ENCODE results near the gene PARD3B. TPM values are rescaled to one million over a fixed set of nuclear protein-coding genes. Genes with fewer than 3 reads are reported as not detected.

PARD3B gene
- total RNA-seq, 1 donor from 2014 or later = 29.7 TPM

GRCh38 chr2:204835786-204836185 lies 290.5 kb downstream of the PARD3B start:
- Mint-ChIP-seq H3K36me3 (ENCODE audit: insufficient read depth) (peaks cover 2% of the 10 kb centered on the region), H3K4me3 (ENCODE audit: low read depth) (no peak overlapping the region), H3K9me3 (ENCODE audit: low read depth) (no peaks in the 10 kb centered on the region), H3K4me1 (ENCODE audit: low read depth) (no peaks in the 10 kb centered on the region), H3K27me3 (no peaks in the 10 kb centered on the region), H3K27ac (no peak overlapping the region)
- TF ChIP-seq, protein P1, sequence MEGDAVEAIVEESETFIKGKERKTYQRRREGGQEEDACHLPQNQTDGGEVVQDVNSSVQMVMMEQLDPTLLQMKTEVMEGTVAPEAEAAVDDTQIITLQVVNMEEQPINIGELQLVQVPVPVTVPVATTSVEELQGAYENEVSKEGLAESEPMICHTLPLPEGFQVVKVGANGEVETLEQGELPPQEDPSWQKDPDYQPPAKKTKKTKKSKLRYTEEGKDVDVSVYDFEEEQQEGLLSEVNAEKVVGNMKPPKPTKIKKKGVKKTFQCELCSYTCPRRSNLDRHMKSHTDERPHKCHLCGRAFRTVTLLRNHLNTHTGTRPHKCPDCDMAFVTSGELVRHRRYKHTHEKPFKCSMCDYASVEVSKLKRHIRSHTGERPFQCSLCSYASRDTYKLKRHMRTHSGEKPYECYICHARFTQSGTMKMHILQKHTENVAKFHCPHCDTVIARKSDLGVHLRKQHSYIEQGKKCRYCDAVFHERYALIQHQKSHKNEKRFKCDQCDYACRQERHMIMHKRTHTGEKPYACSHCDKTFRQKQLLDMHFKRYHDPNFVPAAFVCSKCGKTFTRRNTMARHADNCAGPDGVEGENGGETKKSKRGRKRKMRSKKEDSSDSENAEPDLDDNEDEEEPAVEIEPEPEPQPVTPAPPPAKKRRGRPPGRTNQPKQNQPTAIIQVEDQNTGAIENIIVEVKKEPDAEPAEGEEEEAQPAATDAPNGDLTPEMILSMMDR (IDR thresholded peaks at IDR 0.05; ENCODE audit: unreplicated experiment) = no peak
- DNase-seq (ENCODE audit: low spot score, unreplicated experiment) = no peak

DNA sequence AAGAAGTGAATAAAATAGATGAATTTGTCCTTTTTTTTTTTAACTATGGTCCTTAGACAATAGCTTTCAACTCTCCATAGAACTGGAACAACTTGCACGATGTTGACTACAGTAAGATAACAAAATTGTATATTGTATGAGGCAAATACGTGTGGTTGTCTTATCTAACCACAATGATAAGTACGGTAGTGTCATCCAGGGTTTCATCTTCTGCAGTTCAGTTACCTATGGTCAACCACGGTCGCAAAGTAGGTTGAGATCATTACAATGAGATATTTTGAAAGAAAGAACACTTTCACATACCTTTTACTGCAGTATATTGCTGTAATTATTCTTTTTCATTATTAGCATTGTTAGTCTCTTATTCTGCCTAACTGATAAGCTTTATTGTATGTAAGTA lies 295.2 kb downstream of the PARD3B start:
- no peak for DNase-seq (ENCODE audit: low spot score, unreplicated experiment)
- H3K36me3 Mint-ChIP-seq (ENCODE audit: insufficient read depth) = peaks cover 2% of the 10 kb centered on the region
- TF ChIP-seq, protein P1 (IDR thresholded peaks at IDR 0.05; ENCODE audit: unreplicated experiment) = no peak
- H3K9me3 Mint-ChIP-seq (ENCODE audit: low read depth) = no peaks in the 10 kb centered on the region
- H3K4me3 Mint-ChIP-seq (ENCODE audit: low read depth) = no peak overlapping the region
- peaks cover 3% of the 10 kb centered on the region for H3K4me1 Mint-ChIP-seq (ENCODE audit: low read depth)
- no peaks in the 10 kb centered on the region for H3K27me3 Mint-ChIP-seq
- no peak overlapping the region for H3K27ac Mint-ChIP-seq

DNA sequence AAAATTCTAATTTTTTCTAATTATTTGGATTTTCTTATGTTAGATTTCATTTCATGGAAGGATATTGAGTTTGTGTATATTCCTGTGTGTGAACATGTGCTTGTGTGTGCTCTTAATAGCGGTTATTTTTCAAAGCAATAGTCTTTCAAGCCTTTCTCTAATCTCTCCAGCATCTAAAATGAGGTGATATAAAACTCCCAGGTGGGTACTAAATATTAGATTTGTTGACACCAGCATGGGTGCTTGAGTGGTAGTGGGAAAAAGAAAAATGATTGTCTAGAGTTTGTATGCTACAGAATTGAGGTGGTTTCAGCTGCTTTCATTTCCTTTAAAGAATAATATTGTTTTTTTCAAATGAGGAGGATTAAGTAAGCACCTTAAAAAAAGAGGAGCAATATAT lies 296.8 kb downstream of the PARD3B start:
- peaks cover 3% of the 10 kb centered on the region for H3K4me1 Mint-ChIP-seq (ENCODE audit: low read depth)
- no peak overlapping the region for H3K27ac Mint-ChIP-seq
- no peaks in the 10 kb centered on the region for H3K27me3 Mint-ChIP-seq
- no peak overlapping the region for H3K4me3 Mint-ChIP-seq (ENCODE audit: low read depth)
- H3K36me3 Mint-ChIP-seq (ENCODE audit: insufficient read depth) = peaks cover 2% of the 10 kb centered on the region
- no peak for DNase-seq (ENCODE audit: low spot score, unreplicated experiment)
- no peaks in the 10 kb centered on the region for H3K9me3 Mint-ChIP-seq (ENCODE audit: low read depth)
- TF ChIP-seq, protein P1 (IDR thresholded peaks at IDR 0.05; ENCODE audit: unreplicated experiment) = no peak

GRCh38 chr2:204842661-204843485 lies 297.6 kb downstream of the PARD3B start:
- Mint-ChIP-seq H3K36me3 (ENCODE audit: insufficient read depth) (no peaks in the 10 kb centered on the region), H3K4me1 (ENCODE audit: low read depth) (peaks cover 3% of the 10 kb centered on the region), H3K27me3 (no peaks in the 10 kb centered on the region), H3K27ac (peak overlapping the region; percentile 33), H3K4me3 (ENCODE audit: low read depth) (no peak overlapping the region), H3K9me3 (ENCODE audit: low read depth) (no peaks in the 10 kb centered on the region)
- DNase-seq (ENCODE audit: low spot score, unreplicated experiment) = no peak
- TF ChIP-seq, protein P1 (IDR thresholded peaks at IDR 0.05; ENCODE audit: unreplicated experiment) = no peak

DNA sequence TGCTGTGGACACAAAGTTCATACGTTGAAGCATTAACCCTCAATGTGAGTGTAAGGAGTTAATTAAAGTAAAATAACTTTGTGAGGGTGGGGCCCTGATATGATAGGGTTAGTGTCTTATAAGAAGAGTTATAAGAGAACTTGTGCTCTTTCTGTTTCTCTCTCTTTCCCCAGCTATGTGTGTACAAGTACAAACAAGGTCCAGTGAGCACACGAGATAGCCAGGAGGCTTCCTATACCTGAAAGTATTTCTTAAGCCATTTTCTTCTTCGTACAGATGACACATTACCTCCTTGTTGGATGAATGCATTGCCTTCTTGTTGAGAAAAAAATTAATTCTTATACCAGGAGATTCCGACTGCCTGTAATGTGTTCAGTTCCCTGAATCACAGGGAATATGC lies 301.2 kb downstream of the PARD3B start:
- H3K27ac Mint-ChIP-seq = no peak overlapping the region
- TF ChIP-seq, protein P1 (IDR thresholded peaks at IDR 0.05; ENCODE audit: unreplicated experiment) = no peak
- no peaks in the 10 kb centered on the region for H3K4me1 Mint-ChIP-seq (ENCODE audit: low read depth)
- no peaks in the 10 kb centered on the region for H3K9me3 Mint-ChIP-seq (ENCODE audit: low read depth)
- H3K36me3 Mint-ChIP-seq (ENCODE audit: insufficient read depth) = no peaks in the 10 kb centered on the region
- no peaks in the 10 kb centered on the region for H3K27me3 Mint-ChIP-seq
- no peak for DNase-seq (ENCODE audit: low spot score, unreplicated experiment)
- H3K4me3 Mint-ChIP-seq (ENCODE audit: low read depth) = no peak overlapping the region

All from progenitor cell of endocrine pancreas (in vitro differentiated cells).